IMR-90 (cell line): ENCODE results near the gene TMEM43. TPM values are rescaled to one million over a fixed set of nuclear protein-coding genes. Genes with fewer than 3 reads are reported as not detected.

Experiments used
- ATAC-seq: fragments of 200-7000 bp; cut with Tn5 transposase; 2 replicates; pipeline ENCODE4 v1.9.1; 2020; ENCODE audit warnings: low read depth, mild to moderate bottlenecking, moderate library complexity
- BruUV-seq: library from RNA; stranded (reverse); fragments of 400-500 nt; replicated peaks from 2 replicates; lab custom pipeline; 2021; lab: Mats Ljungman, UMichigan
- CTCF ChIA-PET: fragments of 300-600 bp; formaldehyde crosslinking; extraction: SDS; loops from one replicate; lab custom pipeline; 2021; ENCODE audit warnings: antibody characterized with exemption; lab: Yijun Ruan, JAX
- POLR2A ChIA-PET: fragments of 300-600 bp; sonication (Branson Sonifier 250); formaldehyde crosslinking; loops from one replicate; lab custom pipeline; 2022; ENCODE audit warnings: antibody characterized with exemption; ENCODE audit not compliant: unreplicated experiment; lab: Charles Lee
- DNase-seq: peaks from one replicate; pipeline ENCODE4 v3.0.0; 2013
- H2AFZ ChIP-seq: replicated peaks from 2 replicates; pipeline ENCODE3; 2013; ENCODE audit warnings: low read length, mild to moderate bottlenecking; ENCODE audit not compliant: poor library complexity
- H2AK5ac ChIP-seq: 2 replicates; pipeline ENCODE4 v1.6.1; 2013; ENCODE audit warnings: low read depth, low read length, inconsistent platforms
- H2AK9ac ChIP-seq: replicated peaks from 2 replicates; pipeline ENCODE3; 2013; ENCODE audit warnings: mild to moderate bottlenecking, low read depth, low read length, moderate library complexity; ENCODE audit not compliant: poor library complexity
- H2BK120ac ChIP-seq: 2 replicates; pipeline ENCODE4 v1.6.1; 2013; ENCODE audit warnings: low read depth, low read length, inconsistent platforms
- H2BK15ac ChIP-seq: 3 replicates; pipeline ENCODE4 v1.6.1; 2013; ENCODE audit warnings: low read depth, low read length, inconsistent platforms
- H2BK20ac ChIP-seq: 2 replicates; pipeline ENCODE4 v1.6.1; 2013; ENCODE audit warnings: low read depth, mild to moderate bottlenecking, inconsistent platforms, low read length, moderate library complexity
- H2BK5ac ChIP-seq: 2 replicates; pipeline ENCODE4 v1.6.1; 2013; ENCODE audit warnings: mild to moderate bottlenecking, low read depth, low read length, inconsistent platforms; ENCODE audit not compliant: poor library complexity, severe bottlenecking
- H3K14ac ChIP-seq: replicated peaks from 2 replicates; pipeline ENCODE4 v1.6.1; 2013; ENCODE audit warnings: low read depth, low read length, inconsistent platforms
- H3K18ac ChIP-seq: 2 replicates; pipeline ENCODE4 v1.6.1; 2013; ENCODE audit warnings: low read depth, low read length, control low read depth
- H3K23ac ChIP-seq: 2 replicates; pipeline ENCODE4 v1.6.1; 2013; ENCODE audit warnings: low read depth, low read length, inconsistent platforms
- H3K27ac ChIP-seq: 2 replicates; pipeline ENCODE4 v1.5.1; 2013; ENCODE audit warnings: mild to moderate bottlenecking, control low read depth, low read length; ENCODE audit not compliant: insufficient read depth
- H3K27me3 ChIP-seq: 2 replicates; pipeline ENCODE4 v1.6.1; 2013; ENCODE audit warnings: low read length; ENCODE audit not compliant: control insufficient read depth, insufficient read depth
- H3K36me3 ChIP-seq: 2 replicates; pipeline ENCODE4 v1.6.1; 2013; ENCODE audit warnings: low read length, mixed read lengths; ENCODE audit not compliant: control insufficient read depth, insufficient read depth
- H3K4ac ChIP-seq: 2 replicates; pipeline ENCODE4 v1.6.1; 2013; ENCODE audit warnings: low read depth, low read length, inconsistent platforms
- H3K4me1 ChIP-seq: 2 replicates; pipeline ENCODE4 v1.6.1; 2013; ENCODE audit warnings: low read length, mixed read lengths; ENCODE audit not compliant: control insufficient read depth, insufficient read depth
- H3K4me2 ChIP-seq: 2 replicates; pipeline ENCODE4 v1.6.1; 2013; ENCODE audit warnings: low read depth, mild to moderate bottlenecking, control low read depth, low read length, moderate library complexity
- H3K4me3 ChIP-seq: 2 replicates; pipeline ENCODE4 v1.5.1; 2013; ENCODE audit warnings: low read depth, mild to moderate bottlenecking, control low read depth, low read length, moderate library complexity; ENCODE audit not compliant: insufficient read depth
- H3K56ac ChIP-seq: 2 replicates; pipeline ENCODE4 v1.6.1; 2013; ENCODE audit warnings: low read length, inconsistent platforms; ENCODE audit not compliant: insufficient read depth; ENCODE audit errors: extremely low read depth
- H3K79me1 ChIP-seq, 2 experiments: 2 replicates each; pipeline ENCODE4 v1.6.1; 2013; ENCODE audit warnings: low read length in 2 of 2, inconsistent platforms in 1 of 2, low read depth in 1 of 2
- H3K9ac ChIP-seq: 2 replicates; pipeline ENCODE4 v1.6.1; 2013; ENCODE audit warnings: low read depth, low read length, control low read depth
- H3K9me1 ChIP-seq: 2 replicates; pipeline ENCODE4 v1.6.1; 2013; ENCODE audit warnings: low read length, inconsistent platforms; ENCODE audit not compliant: insufficient read depth
- H3K9me3 ChIP-seq: 2 replicates; pipeline ENCODE4 v1.6.1; 2013; ENCODE audit warnings: low read length; ENCODE audit not compliant: control insufficient read depth, insufficient read depth
- H4K20me1 ChIP-seq: 2 replicates; pipeline ENCODE4 v1.6.1; 2013; ENCODE audit warnings: low read length, inconsistent platforms; ENCODE audit not compliant: insufficient read depth
- H4K5ac ChIP-seq: 2 replicates; pipeline ENCODE4 v1.6.1; 2013; ENCODE audit warnings: mild to moderate bottlenecking, low read depth, low read length, control low read depth
- H4K8ac ChIP-seq, 2 experiments: 2 replicates each; pipeline ENCODE4 v1.6.1; 2013; ENCODE audit warnings: low read depth in 2 of 2, low read length in 2 of 2, control low read depth in 1 of 2, inconsistent platforms in 1 of 2
- H4K91ac ChIP-seq: 2 replicates; pipeline ENCODE4 v1.6.1; 2013; ENCODE audit warnings: low read depth, low read length, inconsistent platforms; ENCODE audit not compliant: insufficient read depth
- BHLHE40 ChIP-seq: fragments of 150-350 bp; IDR thresholded peaks from 2 replicates; pipeline ENCODE4 v1.6.1; 2016; ENCODE audit warnings: mild to moderate bottlenecking, low read depth, low read length
- CEBPB ChIP-seq: IDR thresholded peaks from 2 replicates; pipeline ENCODE4 v1.6.1; 2012; ENCODE audit warnings: low read depth, low read length, improper control_type of control experiment
- ELK1 ChIP-seq: fragments of 150-350 bp; IDR thresholded peaks from 2 replicates; pipeline ENCODE4 v1.6.1; 2016; ENCODE audit warnings: low read depth, mild to moderate bottlenecking, low read length, moderate library complexity, borderline replicate concordance
- FOS ChIP-seq: fragments of 150-350 bp; IDR thresholded peaks from 2 replicates; pipeline ENCODE4 v1.6.1; 2016; ENCODE audit warnings: low read depth, low read length
- MAZ ChIP-seq: IDR thresholded peaks from 2 replicates; pipeline ENCODE4 v1.6.1; 2012; ENCODE audit warnings: low read depth, mild to moderate bottlenecking, low read length, improper control_type of control experiment, moderate library complexity, borderline replicate concordance
- MXI1 ChIP-seq: IDR thresholded peaks from 2 replicates; pipeline ENCODE4 v1.6.1; 2012; ENCODE audit warnings: low read depth, mild to moderate bottlenecking, low read length, moderate library complexity, borderline replicate concordance
- NFE2L2 ChIP-seq: fragments of 150-350 bp; IDR thresholded peaks from 2 replicates; pipeline ENCODE4 v1.6.1; 2016; ENCODE audit warnings: low read depth, mild to moderate bottlenecking, low read length
- RFX5 ChIP-seq: IDR thresholded peaks from 2 replicates; pipeline ENCODE4 v1.8.0; 2012; ENCODE audit warnings: low read depth, mild to moderate bottlenecking, low read length, moderate library complexity
- WGBS, 2 experiments: methylation state at CpG; one replicate each; pipeline versions ENCODE4 v1.1.5 to v1.1.7; 2013; ENCODE audit warnings: missing lambda C conversion rate in 2 of 2; ENCODE audit not compliant: insufficient read length in 1 of 2; ENCODE audit errors: extremely low coverage in 2 of 2; 5-methylcytosine and 5-hydroxymethylcytosine counted together
- dilution Hi-C: fragments of 300-500 bp; cut with HindIII; formaldehyde crosslinking; loops from one replicate; pipeline ENCODE4 v1.14.3; 2018; ENCODE audit warnings: low sequenced_read_pairs; ENCODE audit not compliant: unreplicated experiment
- in situ Hi-C: fragments of 300-500 bp; cut with MboI; formaldehyde crosslinking; loops from 3 replicates; pipeline ENCODE4 v1.14.3; 2019; ENCODE audit warnings: low sequenced_read_pairs, inconsistent platforms, mixed read lengths
- intact Hi-C: fragments of 100-400 bp; cut with micrococcal nuclease; formaldehyde crosslinking; loops from 2 replicates; pipeline ENCODE4 v1.10.0; 2022
- polyA plus RNA-seq, 3 experiments: library from polyadenylated mRNA; depleted of rRNA; stranded (reverse); fragments of >200 nt; gene quantifications; 2 replicates each; pipeline ENCODE4 v1.2.3, GENCODE V29; 2012; ENCODE audit warnings: low replicate concordance in 1 of 3
- total RNA-seq: library from RNA; depleted of rRNA; stranded (reverse); fragments of >200 nt; gene quantifications from 2 replicates; pipeline ENCODE4 v1.2.3, GENCODE V29; 2012

The TMEM43 gene
- total and polyA plus RNA-seq, 2 of the 4 experiments (the other 2 are of a cell fraction) = 109 to 114 TPM

- H3K27me3 ChIP-seq = no peaks in the 10 kb centered on the region
- H3K23ac ChIP-seq = no peak overlapping the region
- WGBS, 2 experiments = 20% methylated on average over 1 of the region's 2 CpGs; no CpG with 5 or more reads in 1 of the 2 experiments
- H3K4me3 ChIP-seq = no peak overlapping the region
- CTCF ChIA-PET = interaction anchor here (0.6 kb wide), 1 partner anchor 469 kb away, joined by 4 read pairs; no protein-coding TSS in a partner anchor
- TF ChIP-seq CEBPB (no peak), MAZ (no peak), ELK1 (no peak), MXI1 (no peak), RFX5 (no peak), FOS (no peak), NFE2L2 (no peak), BHLHE40 (no peak)
- no peak overlapping the region for H4K5ac ChIP-seq
- no peak overlapping the region for H2BK5ac ChIP-seq
- no peak overlapping the region for H3K56ac ChIP-seq
- intact Hi-C loops (no loop called here), dilution Hi-C loops (no loop called here), in situ Hi-C loops (no loop called here)
- no peaks in the 10 kb centered on the region for H4K20me1 ChIP-seq
- peaks cover 13% of the 10 kb centered on the region for H3K36me3 ChIP-seq
- no peak overlapping the region for H2AK5ac ChIP-seq
- H3K4me2 ChIP-seq = no peak overlapping the region
- BruUV-seq = no TSS peak
- no peak overlapping the region for H3K9ac ChIP-seq
- no peak overlapping the region for H2AFZ ChIP-seq
- DNase-seq (no peak), ATAC-seq (no peak)
- H3K79me1 ChIP-seq = peaks cover 20 to 31% of the 10 kb centered on the region in 2 experiments
- no peaks in the 10 kb centered on the region for H3K9me3 ChIP-seq
- peaks cover 2% of the 10 kb centered on the region; the same call in 1 of the 2 replicates for H3K4me1 ChIP-seq
- no peak overlapping the region for H2BK120ac ChIP-seq
- no peak overlapping the region for H3K18ac ChIP-seq
- H3K14ac ChIP-seq = no peak overlapping the region
- no peak overlapping the region for H2BK15ac ChIP-seq
- POLR2A ChIA-PET = no interaction called here
- H3K27ac ChIP-seq = no peak overlapping the region
- H2BK20ac ChIP-seq = no peak overlapping the region
- no peaks in the 10 kb centered on the region; the same call in 1 of the 2 replicates for H3K9me1 ChIP-seq
- no peak overlapping the region for H2AK9ac ChIP-seq
- H3K4ac ChIP-seq = no peak overlapping the region
- no peak overlapping the region for H4K91ac ChIP-seq
- no peak overlapping the region for H4K8ac ChIP-seq
These were observed 58.2 kb downstream of the TMEM43 start for GRCh38 chr3:14183015-14183577.
